ENCODE measurements around the gene PPP2R2D. TPM values are rescaled to one million over a fixed set of nuclear protein-coding genes. Genes with fewer than 3 reads are reported as not detected.

Gene PPP2R2D
- total RNA-seq, 1 donor from 2014 or later: 34.0 TPM

DNA sequence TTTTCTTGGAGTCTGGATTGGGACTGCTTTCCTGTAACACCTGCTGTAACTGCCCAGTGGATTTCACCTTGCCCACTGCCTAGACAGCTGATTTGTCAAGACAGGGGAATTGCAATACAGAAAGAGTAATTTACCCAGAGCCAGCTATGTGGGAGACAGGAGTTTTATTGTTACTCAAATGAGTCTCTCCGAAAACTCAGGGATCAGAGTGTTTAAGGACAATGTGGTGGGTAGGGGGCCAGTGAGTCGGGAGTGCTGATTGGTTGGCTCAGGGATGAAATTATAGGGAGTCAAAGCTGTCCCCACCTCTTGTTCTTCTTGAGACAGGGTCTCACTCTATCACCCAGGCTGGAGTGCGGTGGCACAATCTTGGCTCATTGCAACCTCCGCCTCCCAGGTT lies 106.2 kb downstream of the PPP2R2D start:
- TF ChIP-seq, protein P1, sequence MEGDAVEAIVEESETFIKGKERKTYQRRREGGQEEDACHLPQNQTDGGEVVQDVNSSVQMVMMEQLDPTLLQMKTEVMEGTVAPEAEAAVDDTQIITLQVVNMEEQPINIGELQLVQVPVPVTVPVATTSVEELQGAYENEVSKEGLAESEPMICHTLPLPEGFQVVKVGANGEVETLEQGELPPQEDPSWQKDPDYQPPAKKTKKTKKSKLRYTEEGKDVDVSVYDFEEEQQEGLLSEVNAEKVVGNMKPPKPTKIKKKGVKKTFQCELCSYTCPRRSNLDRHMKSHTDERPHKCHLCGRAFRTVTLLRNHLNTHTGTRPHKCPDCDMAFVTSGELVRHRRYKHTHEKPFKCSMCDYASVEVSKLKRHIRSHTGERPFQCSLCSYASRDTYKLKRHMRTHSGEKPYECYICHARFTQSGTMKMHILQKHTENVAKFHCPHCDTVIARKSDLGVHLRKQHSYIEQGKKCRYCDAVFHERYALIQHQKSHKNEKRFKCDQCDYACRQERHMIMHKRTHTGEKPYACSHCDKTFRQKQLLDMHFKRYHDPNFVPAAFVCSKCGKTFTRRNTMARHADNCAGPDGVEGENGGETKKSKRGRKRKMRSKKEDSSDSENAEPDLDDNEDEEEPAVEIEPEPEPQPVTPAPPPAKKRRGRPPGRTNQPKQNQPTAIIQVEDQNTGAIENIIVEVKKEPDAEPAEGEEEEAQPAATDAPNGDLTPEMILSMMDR (IDR thresholded peaks at IDR 0.05; ENCODE audit: unreplicated experiment): no peak
- peaks cover 11% of the 10 kb centered on the region for H3K9me3 Mint-ChIP-seq
- no peak overlapping the region for H3K27ac Mint-ChIP-seq

DNA sequence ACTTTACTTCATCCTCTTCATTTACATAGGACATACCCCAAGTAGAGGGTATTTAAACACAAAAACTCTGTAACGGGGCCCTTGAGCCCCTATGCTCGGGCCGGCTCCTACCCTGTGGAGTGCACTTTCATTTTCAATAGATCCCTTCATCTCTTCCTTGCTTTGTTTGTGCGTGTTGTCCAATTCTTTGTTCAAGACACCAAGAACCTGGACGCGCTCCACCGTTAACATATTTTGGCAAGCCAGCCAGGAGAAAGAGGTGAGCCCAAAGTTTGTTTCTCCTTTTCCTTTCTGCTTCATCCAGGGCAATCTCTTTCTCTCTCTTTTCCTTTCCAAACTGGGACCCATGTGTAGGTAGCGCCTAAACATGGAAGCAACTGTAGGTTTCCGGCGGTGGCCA lies 106.9 kb downstream of the PPP2R2D start:
- peaks cover 11% of the 10 kb centered on the region for H3K9me3 Mint-ChIP-seq
- no peaks in the 10 kb centered on the region for H3K36me3 Mint-ChIP-seq
- H3K4me3 Mint-ChIP-seq: no peak overlapping the region
- H3K27me3 Mint-ChIP-seq (ENCODE audit: low read depth): peaks cover 32% of the 10 kb centered on the region
- DNase-seq (ENCODE audit: low spot score in 2 of 2, unreplicated experiment in 2 of 2): no peak
- H3K4me1 Mint-ChIP-seq: no peaks in the 10 kb centered on the region
- TF ChIP-seq, protein P1 (IDR thresholded peaks at IDR 0.05; ENCODE audit: unreplicated experiment): no peak
- H3K27ac Mint-ChIP-seq: no peak overlapping the region

More for the DNA sequence above, 106.2 kb downstream of the PPP2R2D start:
- Mint-ChIP-seq H3K4me3 (no peak overlapping the region), H3K36me3 (no peaks in the 10 kb centered on the region), H3K27me3 (ENCODE audit: low read depth) (peaks cover 32% of the 10 kb centered on the region), H3K4me1 (no peaks in the 10 kb centered on the region)
- DNase-seq (ENCODE audit: low spot score in 2 of 2, unreplicated experiment in 2 of 2): no peak

Other genes starting within 250 kb of the PPP2R2D start
- 50.8 to 57.2 TPM (median 53.0 TPM) in 3 replicates for gene BNIP3, start 80.9 kb downstream of the PPP2R2D start, total RNA-seq
- 1.2 to 1.4 TPM (median 1.3 TPM) in 3 replicates for gene JAKMIP3, start 164.9 kb downstream of the PPP2R2D start, total RNA-seq